Suppressor macrophage (primary cell): ENCODE results near the gene NMRK2.
"Not testable (repeated sequence)": the region's sequence is repeated elsewhere in the genome, so short reads cannot be mapped to it uniquely, and the experiment has no call there.

Experiments
- DNase-seq, 4 experiments: peaks; one replicate each; pipeline ENCODE4 v3.0.0-alpha.2; 2020 to 2022

Gene NMRK2

DNA sequence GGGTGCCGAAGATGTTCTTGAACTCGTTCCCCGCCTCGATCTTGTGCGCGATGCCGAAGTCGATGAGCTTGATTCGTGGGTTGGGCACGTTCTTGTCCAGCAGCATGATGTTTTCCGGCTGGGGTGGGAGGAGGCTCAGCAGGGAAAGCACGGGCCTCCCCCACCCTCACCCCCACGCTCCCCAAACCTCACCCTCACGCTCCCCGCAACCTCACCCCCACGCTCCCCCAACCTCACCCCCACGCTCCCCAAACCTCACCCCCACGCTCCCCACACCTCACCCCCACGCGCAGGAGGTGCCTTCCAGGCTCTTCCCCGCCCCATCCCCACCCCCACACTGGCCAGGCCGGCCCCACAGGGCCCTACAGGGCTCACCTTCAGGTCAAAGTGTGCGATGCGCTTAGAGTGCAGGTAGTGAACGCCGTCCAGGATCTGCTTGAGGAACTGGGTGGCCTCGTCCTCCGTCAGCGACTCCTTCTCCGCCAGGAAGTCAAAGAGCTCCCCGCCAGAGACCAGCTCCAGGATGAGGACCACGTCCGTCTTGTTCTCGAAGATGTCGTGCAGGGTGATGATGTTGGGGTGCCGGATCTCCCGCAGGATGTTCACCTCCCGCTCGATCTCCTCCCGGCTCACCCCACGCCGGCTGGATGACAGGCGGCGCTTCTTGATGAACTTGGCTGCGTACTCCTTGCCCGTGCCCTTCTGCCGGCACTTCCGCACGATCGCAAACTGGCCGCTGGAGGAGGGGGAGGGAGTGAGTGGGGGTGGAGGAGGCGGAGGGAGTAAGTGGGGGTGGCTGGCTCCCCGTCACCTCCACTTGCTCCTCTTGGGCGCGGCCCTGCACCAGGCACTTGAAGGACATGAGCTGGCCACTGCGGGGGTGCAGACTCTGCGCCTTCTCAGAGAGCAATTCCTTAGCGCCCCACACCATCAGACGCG, 31.7 kb downstream of the NMRK2 start:
- DNase-seq = no peak

DNA sequence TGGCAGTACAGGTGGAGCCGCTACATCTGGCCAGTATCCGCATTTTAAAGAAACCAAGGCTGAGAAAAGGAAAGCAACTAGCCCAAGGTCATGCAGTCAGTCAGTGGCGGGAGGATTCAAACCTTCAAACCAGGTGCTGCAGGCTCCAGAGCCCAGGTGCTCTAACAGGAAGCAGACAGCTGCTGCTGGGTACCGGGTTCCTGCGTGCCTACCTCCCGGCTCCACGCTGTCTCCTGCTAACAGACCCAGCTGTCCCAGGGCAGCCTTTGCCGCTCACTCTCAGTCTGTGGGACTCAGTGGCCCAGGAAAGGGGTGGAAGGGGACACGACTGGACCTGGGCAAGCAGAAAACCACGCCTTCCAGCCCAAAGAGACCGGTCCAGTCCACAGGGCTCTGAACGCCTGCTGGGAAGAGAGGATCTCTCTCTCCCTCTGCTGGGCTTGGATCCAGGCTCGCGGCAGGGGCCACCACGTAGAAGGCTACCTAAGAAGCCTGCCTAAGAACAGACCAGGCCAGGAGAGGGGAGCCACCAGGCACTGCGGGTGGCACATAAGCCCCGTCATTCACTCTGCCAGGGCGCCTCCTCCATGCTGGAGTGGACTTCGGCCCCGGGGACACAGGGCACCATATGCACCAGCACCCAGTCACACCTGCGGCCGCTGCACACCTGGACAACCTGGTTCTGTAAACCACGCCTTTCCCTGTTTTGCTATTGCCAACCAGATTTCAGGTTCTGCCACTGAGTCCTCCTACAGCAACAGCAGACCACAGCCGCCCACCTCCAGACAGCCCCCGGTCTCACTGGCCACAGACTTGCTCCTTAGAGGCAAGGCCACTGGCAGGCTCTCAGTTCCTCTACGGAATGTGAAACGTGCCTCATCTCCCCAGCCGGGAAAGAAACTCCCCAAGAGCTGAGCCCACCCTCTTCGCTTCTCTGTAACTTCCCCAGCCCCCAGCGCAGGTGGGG, 33.5 kb downstream of the NMRK2 start:
- DNase-seq = no peak

DNA sequence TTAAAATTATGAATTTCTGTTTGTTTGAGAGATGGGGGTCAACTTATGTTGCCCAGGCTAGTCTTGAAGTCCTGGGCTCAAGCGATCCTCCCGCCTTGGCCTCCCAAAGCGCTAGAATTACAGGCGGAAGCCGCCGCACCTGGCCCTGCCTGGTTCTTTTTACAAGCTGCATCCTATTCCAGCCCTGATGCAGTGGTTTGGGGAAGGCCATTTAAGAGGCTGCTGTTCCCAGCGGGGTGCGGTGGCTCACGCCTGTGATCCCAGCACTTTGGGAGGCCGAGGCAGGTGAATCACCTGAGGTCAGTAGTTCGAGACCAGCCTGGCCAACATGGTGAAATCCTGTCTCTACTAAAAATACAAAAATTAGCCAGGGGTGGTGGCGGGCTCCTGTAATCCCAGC, 35.1 kb downstream of the NMRK2 start:
- DNase-seq = not testable (repeated sequence)

DNA sequence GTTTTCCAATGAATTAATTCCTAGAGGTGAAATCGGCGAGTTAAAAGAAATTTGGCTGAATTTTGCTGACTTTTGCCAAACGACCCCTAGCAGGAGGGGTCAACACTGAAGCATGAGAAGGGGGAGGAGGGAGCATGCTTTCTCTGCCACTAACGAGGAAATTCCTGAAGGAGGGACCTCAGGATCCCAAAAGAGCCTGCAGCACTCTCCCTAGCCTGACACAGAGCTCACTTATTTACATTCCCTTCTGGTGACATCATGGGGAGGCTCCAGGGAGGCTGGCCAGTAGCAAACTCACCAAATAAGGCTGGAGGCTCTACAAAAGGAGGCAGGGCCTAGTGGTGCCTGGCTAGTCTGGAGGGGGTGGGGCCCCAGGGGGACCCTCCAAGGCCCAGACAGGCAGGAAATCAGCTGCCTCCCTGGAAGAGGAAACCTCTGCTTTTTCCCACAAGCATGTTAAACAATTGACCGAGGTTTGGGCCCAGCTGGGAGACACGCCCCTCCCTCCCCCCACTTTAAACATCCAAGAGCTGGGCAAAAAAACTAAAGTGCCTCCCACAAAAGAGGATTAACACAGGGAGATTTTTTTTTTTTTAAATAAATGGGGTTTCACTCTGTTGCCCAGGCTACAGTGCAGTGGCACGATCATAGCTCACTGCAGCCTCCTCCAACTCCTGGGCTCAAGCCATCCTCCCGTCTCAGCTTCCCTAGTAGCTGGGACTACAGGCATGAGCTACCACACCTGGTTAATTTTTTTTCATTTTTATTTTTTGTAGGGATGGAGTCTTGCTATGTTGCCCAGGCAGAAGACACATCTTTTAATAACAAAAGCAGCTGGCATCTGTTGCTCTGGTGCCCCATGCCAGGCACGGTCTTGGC, 35.9 kb downstream of the NMRK2 start:
- DNase-seq = peak in 1 of 4 experiments; percentile 21

GRCh38 chr19:3969435-3970312, 36.8 kb downstream of the NMRK2 start:
- no peak for DNase-seq

DNA sequence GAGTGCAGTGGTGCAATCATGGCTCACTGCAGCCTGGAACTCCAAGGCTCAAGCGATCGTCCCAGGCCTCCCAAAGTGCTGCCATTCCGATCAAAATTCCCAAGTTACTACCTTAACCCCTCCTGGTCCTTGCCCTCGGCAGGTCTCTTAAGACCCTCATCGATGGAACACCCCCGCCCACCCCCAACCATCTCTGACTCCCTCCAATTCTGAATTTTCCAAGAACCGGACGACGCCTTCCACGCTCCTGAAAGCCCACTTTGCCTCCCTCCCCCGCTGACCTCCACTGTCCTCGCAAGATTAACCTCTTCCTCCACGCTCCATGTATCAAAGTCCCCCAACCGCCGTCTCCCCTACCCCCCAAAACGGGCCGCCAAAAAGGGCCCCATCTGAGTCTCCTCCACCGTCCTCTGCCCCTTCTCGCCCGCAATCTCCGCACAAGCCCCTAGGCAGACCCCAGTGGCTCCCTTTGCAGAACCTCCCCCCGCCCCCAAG, 37.5 kb downstream of the NMRK2 start:
- DNase-seq = no peak

DNA sequence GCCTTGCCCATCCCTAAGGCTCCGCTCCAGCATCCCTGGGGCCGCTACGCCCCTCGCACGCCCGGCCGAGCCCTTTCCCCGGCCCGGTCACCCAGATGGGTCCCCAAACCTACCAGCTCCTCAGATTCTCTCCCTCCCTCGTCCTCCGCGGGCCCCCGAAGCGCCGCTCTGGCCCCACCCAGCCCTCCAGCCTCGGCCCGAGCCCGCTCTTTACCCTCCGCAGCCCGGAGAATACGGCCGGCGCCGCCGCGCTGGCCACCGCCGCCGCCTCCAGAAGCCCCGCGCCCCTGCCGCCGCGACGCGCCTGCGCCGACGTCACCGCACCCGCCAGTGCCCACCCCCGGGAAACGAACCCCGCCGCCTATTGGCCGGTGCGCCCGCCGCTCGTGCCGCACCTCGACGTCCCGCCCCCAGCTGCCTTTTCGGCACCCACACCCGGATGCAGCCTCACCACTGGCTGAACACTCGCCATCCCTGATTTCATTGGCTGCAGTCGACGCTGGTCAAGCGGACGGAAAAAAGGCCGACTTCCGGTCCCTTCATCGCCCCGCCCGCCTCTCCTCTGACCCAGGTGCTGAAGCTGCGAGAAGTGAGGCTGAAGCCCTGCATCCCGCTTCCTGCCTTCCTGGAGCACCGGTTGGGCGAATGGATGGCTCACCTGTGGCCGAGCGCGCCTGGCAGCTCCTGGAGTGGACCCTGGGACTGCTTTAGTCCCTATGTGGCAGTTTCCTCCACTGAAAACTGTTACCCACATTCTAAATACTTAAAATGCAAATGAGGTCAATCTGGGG, 38.1 kb downstream of the NMRK2 start, which contains the start of gene DAPK3:
TSS of gene DAPK3 (minus strand) at position 292 of the 791 bp plus-strand sequence. CDS start 1,364 bp downstream, outside the sequence.
- DNase-seq = peak; percentile 96 to 99 (median 98)

DNA sequence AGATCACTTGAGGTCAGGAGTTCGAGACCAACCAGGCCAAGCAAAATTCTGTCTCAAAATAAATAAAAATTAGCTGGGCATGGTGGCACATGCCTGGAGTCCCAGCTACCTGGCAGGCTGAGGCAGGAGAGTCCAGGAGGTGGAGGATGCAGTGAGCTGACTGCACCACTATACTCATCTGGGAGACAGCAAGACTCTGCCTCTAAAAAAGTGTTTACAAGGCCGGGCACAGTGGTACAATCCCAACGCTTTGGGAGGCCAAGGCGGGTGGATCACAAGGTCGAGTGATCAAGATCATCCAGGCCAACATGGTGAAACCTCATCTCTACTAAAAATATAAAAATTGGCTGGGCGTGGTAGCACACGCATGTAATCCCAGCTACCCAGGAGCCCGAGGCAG, 42.3 kb downstream of the NMRK2 start:
- no peak for DNase-seq

DNA sequence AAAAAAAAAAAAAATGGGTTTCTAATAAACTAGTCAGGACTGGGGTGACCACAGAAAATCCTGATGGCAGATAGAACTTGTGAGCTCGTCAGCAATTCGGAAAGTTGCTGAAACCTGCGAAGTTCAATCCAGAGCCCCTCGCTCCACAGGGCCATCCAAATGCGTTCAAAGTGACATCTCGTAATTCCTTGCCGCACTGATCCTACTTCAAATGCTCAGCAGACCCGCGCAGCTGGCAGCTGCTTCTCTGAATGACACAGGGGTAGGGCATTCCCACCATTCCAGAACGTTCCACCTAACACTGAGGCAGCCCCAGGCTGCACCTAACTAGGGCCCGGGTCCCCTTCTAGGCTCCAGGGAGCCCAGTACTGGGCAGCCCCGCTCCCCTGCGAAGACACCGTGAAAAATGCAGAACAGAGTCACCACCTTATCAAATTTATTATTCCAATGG, 42.8 kb downstream of the NMRK2 start:
- DNase-seq = no peak

DNA sequence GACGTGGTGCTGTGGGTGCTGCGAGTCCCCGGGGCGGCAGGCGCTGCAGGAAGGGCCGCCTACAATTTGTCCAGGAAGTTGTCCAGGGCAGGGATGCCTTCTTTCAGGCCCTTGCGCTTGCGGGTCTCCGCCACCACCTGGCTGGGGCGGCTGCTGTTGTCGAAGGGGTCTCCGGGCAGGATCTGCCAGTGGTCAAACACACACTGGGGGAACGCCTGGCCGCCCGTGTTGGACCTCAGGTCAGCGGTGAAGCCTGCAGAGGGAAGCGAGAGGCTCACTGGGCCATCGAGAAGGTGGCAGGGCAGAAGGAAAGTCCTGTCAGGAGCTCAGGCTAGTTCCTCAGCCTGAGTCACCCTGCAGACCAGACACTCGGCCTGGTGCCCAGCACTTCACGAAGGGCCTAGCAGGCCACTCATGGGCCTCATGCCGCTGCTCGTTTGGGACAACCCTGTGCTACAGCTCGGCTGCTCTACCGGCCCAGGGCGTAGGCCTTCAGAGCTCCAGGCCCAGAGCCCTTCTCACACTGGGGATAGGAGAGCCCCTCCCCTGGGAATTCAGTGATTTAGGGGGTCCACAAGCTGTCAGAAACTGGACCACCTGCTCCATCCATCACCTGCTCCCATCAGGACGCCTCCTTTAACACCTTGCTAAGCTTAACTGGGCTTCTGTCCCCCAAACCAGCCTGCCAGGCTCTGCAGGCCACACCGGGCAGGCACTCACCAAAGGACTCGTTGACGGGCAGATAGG, 43.8 kb downstream of the NMRK2 start:
- no peak for DNase-seq

GRCh38 chr19:3977242-3978143, 44.6 kb downstream of the NMRK2 start:
- DNase-seq = no peak

DNA sequence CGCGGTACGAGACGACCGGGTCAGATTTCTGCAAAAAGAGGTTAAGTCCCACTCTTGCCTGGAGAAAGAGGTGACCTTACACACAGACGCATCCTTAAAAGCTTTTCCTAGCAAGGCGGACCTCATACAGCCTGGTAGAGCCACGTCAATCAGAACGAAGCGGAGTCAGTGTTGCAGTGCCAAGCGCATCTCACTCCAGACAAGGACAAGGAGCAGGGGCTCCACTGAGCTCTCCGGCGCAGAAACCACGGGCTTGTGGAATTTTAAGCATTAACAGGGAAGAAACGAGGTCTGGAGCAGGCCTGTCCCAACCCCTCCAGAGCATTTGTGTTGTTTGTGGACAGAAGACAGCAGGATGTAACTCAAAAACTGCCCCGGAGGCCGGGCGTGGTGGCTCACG, 45.3 kb downstream of the NMRK2 start:
- no peak for DNase-seq

DNA sequence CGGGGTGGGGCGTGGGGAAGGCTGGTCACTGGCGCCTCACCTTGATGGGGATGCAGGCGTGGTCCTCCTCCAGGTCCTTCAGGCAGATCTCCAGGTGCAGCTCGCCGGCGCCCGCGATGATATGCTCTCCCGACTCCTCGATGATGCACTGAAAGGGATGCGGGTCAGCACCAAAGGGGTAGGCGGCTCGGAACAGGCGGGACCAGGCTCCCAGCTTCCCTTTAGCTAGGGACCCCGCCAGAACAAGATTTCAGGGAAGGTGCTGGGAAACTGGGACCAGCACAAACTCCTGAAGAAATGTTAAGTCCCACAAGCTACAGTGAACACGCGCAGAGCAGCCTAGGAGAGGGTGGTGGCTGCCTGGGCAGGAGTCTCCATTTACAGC, 46.4 kb downstream of the NMRK2 start:
- DNase-seq = no peak

GRCh38 chr19:3979674-3980352, 46.9 kb downstream of the NMRK2 start:
- no peak for DNase-seq

- no peak for DNase-seq
These were observed 47.7 kb downstream of the NMRK2 start for GRCh38 chr19:3980353-3981251.

DNA sequence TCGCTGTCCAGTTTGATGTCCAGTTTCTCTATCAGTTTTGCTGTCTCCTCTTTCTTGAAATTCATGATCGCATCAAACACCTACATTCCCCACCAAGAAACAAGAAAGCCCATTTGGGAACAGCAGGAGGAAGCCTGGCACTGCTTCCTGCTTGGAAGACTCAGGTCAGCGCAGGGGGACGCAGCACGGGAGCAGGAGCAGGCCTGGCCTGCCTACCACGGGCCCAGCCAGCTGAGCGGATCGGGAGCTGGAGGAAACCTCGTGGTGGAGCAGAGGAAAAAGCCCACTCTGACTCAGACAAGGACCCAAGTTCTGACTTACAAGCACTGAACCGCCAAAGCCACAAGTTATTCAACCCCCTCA, 48.5 kb downstream of the NMRK2 start:
- DNase-seq = no peak
